GM18505 (cell line): Measurements from ENCODE around the gene SUPT3H.

ENCODE experiments used
- ATAC-seq: cut with Tn5 transposase; IDR thresholded peaks from one replicate; pipeline ENCODE4 v1.9.1; 2021; ENCODE audit not compliant: unreplicated experiment
- POLR2A ChIP-seq: IDR thresholded peaks from 4 replicates; pipeline ENCODE4 v1.6.1; 2011; ENCODE audit warnings: borderline replicate concordance; ENCODE audit not compliant: insufficient read depth, insufficient read length; ENCODE audit errors: extremely low read depth

SUPT3H gene

DNA sequence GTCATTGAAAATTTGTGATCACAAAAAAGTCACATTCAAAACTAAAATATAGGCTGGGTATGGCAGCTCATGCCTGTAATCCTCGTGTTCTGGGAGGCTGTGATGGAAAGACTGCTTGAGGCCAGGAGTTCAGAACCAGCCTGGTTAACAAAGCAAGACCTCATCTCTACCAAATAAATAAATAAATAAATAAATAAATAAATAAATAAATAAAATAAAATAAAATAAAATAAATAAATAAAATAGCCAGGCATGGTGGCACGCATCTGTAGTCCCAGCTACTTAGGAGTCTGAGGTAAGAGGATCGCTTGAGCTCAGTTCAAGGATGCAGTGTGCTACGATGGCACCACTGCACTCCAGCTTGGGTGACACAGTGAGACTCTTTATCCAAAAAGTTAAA lies 392.7 kb downstream of the SUPT3H start:
- no peak for TF ChIP-seq POLR2A
- ATAC-seq: no peak

DNA sequence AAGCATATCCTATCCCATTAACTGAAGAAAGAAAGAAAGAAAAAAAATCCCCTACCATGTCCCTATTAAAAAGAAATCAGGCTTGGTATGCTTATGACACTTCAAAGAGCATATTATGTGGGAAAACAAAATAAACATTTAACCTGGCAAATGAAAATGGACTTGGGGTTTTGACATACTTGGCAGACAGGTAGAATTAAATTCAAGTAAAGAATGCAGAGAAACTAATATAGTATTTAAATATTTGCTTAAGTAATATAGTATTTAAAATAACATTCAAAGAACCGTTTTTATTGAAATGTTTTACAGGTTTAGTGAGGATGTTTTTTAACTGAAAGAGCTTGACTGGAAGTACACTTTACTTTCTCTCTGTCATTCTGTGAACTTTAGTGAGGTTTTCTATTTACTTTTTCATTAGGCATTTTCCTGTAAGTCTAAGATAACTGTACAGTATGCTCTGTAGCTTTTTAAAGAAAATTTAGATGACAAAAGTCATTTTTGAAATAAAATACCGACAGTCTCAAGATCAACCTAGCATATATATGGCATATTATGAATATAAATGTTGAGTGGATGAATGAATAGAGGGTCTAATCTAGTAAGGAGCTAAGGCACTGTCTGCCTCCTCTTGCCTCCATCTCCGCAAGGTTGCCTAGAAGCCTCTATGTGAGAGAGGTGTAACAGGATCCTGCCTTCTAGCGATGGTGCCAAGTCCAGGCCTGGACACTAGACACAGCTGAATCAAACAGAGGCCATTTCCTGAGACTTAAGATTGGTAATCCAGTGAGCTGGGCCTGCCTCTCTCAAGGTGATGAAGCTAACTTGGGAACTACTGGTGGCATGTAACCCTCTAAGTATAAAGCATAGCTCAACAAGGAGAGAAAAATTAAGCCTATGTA lies 394.0 kb downstream of the SUPT3H start:
- no peak for ATAC-seq
- no peak for TF ChIP-seq POLR2A

DNA sequence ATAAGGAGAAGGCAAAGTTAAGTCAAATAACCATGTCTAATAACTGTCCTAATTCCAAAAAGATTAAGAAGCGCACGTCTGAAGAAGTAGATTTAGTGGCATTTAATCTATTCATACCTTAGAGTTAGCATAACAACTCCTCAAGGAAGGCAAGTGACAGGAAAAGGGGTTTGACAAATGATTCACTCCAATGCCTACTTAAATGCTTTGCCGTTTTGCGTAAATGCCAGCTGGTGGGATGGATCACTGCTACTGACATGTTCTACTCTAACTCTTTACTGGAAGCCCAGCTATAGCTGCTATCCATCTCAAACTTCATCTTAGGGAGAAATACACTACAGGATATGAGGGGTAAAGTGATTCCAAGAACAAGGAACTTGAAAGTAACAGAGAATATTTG lies 396.9 kb downstream of the SUPT3H start:
- no peak for ATAC-seq
- TF ChIP-seq POLR2A: no peak

DNA sequence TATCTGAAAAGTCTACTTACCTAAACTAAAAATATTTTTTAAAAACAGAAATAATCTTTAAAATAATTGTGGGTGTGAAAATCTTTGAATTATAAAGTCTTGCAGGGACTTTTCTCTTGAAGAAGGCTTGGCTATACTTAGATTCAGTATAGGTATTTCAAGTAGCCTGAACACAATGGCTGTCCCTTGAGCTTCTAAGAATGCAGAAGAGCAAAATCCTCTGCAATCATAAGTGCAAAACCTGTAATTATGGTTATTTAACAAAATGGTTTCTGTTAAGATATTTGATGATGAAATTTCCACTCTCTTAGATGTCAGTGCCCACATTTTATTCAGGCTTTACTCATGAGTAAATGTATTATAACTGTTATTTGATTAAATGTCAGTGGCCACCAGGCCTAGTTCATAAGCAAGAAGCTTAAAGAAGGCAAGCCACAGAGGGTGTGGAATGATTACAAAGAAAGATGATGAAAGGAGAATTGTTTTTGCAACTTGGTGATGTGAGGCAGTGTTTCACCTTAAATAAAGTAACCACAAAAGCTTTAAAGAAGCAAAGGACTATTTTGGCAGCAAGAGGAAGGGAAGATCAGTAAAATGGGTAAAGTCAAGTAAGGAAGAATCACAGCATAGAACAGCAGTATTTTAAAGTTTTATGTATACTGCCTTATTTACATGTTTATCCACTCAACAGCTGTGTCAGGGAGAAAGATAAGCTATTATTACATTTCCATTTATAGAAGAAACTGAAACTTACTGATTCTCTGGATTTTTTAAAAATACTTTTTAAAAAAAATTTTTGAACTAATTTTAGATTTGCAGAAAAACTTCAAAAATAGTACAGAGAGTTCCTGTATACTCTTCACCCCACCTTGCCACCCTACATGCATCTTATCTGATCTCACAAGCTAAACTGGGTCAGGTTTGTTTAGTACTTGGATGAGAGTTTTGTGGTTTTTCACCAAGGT lies 400.8 kb downstream of the SUPT3H start:
- no peak for TF ChIP-seq POLR2A
- ATAC-seq: no peak

DNA sequence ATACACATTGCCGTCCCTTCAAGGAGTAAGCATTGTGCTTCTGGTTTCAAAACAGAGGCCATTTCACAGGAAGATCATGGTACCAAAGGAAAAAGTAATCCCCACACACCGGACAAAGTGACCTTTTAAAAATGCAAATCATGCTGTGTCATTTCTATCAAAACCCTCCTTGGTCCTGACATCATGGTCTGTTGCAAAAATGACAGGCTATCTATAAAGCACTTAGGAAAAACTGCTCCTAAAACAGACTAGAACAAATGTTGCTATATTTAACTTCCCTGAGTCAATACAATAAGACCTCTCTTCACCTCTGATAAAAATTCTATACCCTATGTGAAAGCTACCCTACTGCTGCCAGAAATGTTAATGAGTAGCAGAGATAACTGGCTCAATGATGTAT lies 403.2 kb downstream of the SUPT3H start:
- TF ChIP-seq POLR2A: no peak
- ATAC-seq: no peak

DNA sequence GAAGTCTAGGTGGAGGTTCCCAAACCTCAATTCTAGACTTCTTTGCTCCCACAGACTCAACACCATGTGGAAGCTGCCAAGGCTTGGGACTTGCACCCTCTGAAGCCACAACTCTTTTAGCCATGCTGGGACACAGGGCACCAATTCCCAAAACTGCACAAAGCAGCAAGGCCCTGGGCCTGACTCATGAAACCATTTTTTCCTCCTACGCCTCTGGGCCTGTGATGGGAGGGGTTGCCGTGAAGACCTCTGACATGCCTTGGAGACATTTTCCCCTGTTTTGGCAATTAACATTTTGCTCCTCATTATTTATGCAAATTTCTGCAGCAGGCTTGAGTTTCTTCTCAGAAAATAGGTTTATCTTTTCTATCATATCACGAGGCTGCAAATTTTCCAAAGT lies 405.0 kb downstream of the SUPT3H start:
- no peak for ATAC-seq
- no peak for TF ChIP-seq POLR2A

DNA sequence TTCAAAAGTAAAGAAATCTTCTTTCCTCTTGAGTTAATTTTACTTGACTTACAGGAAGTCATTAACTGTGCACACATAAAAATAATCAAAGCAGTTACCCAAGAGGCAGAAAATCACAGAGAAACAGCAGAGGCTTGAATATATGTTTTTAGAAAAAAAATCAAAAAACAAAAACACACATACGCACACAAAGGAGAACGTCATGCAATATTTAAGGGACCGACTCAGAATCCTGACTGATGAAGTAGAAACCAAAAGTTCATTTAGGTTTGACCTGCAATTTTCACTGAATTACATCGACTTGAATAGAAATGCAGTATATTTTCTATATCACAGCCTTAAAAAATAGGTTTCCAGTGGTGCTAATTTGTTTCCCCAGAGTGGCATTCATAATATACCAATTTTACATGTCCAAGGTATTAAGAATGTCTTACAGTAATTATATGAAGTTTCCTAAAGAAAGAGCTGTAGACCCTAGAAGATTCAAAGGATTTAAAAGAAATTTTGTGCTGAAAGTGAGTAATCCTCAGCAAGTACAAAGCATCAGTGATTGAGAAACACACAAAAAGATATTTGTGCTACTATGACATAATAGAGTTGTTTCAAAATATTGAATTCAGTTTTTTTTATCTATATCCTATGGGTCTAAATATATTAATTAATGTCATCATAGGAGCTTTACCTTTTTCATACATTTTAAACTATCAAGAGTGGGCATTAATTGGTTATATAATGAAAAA lies 408.1 kb downstream of the SUPT3H start:
- no peak for TF ChIP-seq POLR2A
- no peak for ATAC-seq

DNA sequence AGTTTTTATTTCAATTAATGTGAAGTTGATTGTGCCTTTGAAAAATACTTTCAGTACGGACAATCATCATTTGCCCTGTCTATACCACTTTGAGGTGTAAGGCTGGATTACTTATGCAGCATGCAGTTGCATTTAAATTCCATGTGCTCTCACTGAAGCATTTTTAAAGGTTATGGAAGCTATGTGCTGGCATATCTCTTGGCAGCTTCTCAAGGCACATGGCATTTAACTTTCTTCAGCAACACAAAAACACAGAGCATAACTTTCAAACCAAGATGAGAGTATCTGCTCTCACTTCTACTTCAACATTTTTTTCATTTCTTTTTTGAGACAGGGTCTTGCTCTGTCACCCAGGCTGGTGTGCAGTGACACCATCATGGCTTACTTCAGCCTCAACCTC lies 410.3 kb downstream of the SUPT3H start:
- no peak for ATAC-seq
- TF ChIP-seq POLR2A: no peak

DNA sequence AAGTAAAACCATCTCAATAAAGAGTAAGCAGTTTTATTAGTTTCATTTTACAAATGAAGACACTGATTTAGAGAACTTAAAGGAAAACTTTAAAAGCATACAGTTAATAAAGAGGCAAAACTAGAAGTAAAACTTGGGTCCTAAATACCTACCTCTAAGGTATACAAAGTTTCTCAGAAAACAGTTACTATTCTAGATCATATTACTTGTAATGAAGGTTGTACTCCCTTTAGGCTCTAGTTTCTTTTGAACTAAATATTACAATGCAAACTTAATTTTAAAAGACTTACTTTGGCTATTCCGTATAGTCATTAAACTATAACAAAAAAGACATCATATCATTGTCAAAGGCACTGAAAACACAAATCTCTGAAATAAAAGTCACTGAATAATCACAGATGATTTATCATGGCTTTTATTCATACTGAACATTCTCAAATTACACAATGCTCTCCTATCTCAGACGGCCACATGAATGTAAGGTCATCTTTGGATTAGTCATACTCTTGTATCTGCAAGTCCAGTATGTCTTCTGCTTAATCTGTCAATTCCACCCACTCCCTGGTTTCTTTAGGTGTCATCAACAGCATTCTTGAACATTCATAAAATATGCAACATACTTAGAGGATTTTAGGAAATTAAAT lies 411.2 kb downstream of the SUPT3H start:
- ATAC-seq: no peak
- TF ChIP-seq POLR2A: no peak

DNA sequence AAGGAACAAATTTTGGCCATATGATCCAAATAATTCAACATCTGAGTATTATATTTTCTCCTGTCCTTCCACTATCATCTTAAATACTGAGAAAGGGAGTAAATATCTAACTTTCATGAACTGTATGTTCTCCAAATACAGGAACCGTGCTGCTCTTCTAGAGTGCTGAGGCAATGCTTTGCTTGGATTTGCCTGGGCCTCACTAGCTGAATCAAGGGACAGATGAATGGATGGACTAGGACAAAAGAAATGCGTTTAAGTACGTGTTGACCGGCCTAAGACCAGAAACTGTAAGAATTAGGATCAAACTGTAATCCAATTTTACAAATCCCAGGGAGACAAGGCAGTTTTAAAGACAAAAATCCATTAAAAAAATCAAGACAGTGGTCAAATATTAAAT lies 412.0 kb downstream of the SUPT3H start:
- ATAC-seq: no peak
- no peak for TF ChIP-seq POLR2A

DNA sequence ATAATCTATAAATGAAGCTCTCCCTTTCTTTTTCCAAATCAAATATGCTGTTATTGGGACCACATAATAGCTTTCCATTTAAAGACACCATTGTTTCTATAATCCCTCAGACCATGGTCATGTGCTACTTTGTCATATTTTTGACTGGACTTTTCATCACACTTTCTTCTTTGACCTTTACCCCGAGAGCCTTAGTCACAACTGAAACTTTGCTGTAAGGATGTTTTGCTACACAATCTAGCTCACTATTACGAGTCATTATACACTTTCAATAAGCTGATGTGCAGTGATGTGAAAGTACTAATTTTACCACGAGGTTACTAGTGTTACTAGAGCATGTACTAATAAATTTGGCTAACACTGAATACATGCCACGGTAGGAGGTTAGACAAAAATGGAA lies 416.8 kb downstream of the SUPT3H start:
- ATAC-seq: no peak
- TF ChIP-seq POLR2A: no peak

DNA sequence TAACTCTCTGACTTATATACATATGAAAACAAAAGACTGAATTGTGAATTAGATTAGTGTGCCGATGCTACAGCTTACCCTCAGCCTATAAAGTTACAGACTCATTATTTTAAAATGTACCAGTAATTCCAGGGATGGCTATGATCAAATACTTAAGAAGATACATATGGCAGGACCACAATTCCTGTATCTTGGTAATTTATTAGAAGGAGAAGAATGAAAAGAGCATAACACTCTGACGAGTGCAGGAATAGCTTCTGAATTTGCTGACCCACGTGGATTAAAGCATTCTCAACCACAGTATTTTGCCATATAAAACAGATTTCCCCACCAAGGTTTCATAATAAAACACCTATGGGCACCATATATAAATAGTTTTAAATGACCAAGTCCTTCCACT lies 418.1 kb downstream of the SUPT3H start:
- no peak for TF ChIP-seq POLR2A
- no peak for ATAC-seq
